Lower leg skin (tissue), 3 donors: ENCODE results near the gene DEGS2.

Experiments
- POLR2A ChIP-seq, 2 donors: fragments of 450-650 bp; IDR thresholded peaks; one replicate each; pipeline ENCODE4 v1.6.1; 2016 to 2017; ENCODE audit warnings: antibody characterized with exemption in 2 of 2, mild to moderate bottlenecking in 1 of 2, moderate library complexity in 1 of 2
- TF ChIP-seq, protein P1 (sequence below), 3 donors: fragments of 450-650 bp; IDR thresholded peaks; one replicate each; pipeline ENCODE4 v1.5.1; 2016; ENCODE audit warnings: antibody characterized with exemption in 3 of 3, mild to moderate bottlenecking in 3 of 3, moderate library complexity in 2 of 3

DNA sequence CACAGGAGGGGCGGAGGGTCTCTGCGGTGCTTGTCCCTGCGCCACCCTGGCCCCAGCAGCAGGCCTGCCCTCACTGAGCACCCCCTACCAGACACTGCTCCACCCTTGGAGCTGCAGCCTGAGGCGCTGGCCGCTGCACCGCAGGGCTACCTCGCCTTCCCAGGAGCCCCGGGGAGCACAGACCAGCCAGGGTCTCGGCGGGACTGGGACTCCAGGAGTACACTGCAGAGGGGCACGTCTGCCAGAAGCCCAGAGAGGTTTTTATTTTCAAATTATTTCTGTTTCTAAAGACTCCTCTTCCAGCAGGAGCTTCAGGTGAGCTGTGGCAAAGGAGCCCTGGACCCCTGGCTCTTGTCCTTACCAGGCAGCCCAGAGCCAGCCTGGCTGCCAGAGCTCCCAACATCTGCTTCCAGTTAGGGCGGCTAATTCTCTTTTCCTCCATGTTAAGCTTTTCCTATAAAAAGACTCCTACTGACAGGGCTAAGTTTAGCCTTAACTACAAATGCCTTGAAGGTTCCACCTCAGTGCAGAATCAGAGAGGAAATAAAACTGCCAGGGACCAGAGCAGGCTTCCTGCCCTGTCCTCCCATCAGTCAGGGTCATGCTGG lies 26.4 kb downstream of the DEGS2 start:
- no peak for TF ChIP-seq POLR2A (IDR thresholded peaks at IDR 0.05)
- TF ChIP-seq, protein P1, sequence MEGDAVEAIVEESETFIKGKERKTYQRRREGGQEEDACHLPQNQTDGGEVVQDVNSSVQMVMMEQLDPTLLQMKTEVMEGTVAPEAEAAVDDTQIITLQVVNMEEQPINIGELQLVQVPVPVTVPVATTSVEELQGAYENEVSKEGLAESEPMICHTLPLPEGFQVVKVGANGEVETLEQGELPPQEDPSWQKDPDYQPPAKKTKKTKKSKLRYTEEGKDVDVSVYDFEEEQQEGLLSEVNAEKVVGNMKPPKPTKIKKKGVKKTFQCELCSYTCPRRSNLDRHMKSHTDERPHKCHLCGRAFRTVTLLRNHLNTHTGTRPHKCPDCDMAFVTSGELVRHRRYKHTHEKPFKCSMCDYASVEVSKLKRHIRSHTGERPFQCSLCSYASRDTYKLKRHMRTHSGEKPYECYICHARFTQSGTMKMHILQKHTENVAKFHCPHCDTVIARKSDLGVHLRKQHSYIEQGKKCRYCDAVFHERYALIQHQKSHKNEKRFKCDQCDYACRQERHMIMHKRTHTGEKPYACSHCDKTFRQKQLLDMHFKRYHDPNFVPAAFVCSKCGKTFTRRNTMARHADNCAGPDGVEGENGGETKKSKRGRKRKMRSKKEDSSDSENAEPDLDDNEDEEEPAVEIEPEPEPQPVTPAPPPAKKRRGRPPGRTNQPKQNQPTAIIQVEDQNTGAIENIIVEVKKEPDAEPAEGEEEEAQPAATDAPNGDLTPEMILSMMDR (IDR thresholded peaks at IDR 0.05) = no peak
